ENCODE results near the gene C16orf92.
"Not testable (repeated sequence)": the region's sequence is repeated elsewhere in the genome, so short reads cannot be mapped to it uniquely, and the experiment has no call there.

C16orf92 gene

GRCh38 chr16:30009085-30009862 is 13.7 kb upstream of the C16orf92 start:
- TF ChIP-seq TAF1 (IDR thresholded peaks at IDR 0.05; ENCODE audit: borderline replicate concordance, low read depth, low read length): no peak
- DNase-seq (ENCODE audit: insufficient read length) (no peak), FAIRE-seq (no peak)

- no peak for FAIRE-seq
- TF ChIP-seq TAF1 (IDR thresholded peaks at IDR 0.05; ENCODE audit: borderline replicate concordance, low read depth, low read length) (no peak), POLR2AphosphoS5 (IDR thresholded peaks at IDR 0.05; ENCODE audit: low read depth, low read length) (no peak), POLR2A (IDR thresholded peaks at IDR 0.05; ENCODE audit: low read depth, low read length) (no peak)
- no peak for DNase-seq (ENCODE audit: insufficient read length)
Measured at GRCh38 chr16:30009990-30010843, 12.8 kb upstream of the C16orf92 start.

- TF ChIP-seq POLR2A (IDR thresholded peaks at IDR 0.05; ENCODE audit: low read depth, low read length) (no peak), TAF1 (IDR thresholded peaks at IDR 0.05; ENCODE audit: borderline replicate concordance, low read depth, low read length) (no peak), POLR2AphosphoS5 (IDR thresholded peaks at IDR 0.05; ENCODE audit: low read depth, low read length) (no peak)
- no peak for FAIRE-seq
- no peak for DNase-seq (ENCODE audit: insufficient read length)
Measured at GRCh38 chr16:30010844-30011713, 11.9 kb upstream of the C16orf92 start, which contains the start of gene DOC2A. DOC2A (minus strand) TSS chr16:30011027; CDS start chr16:30010222, 805 bp downstream.

- no peak for FAIRE-seq
Measured at GRCh38 chr16:30011714-30012504, 11.1 kb upstream of the C16orf92 start.

GRCh38 chr16:30012598-30012997 is 10.4 kb upstream of the C16orf92 start:
- not testable (repeated sequence) for FAIRE-seq; DNase-seq (ENCODE audit: insufficient read length)

More at GRCh38 chr16:30011714-30012504, 11.1 kb upstream of the C16orf92 start:
- TF ChIP-seq POLR2AphosphoS5 (IDR thresholded peaks at IDR 0.05; ENCODE audit: low read depth, low read length): no peak
- no peak for TF ChIP-seq POLR2A (IDR thresholded peaks at IDR 0.05; ENCODE audit: low read depth, low read length)
- no peak for TF ChIP-seq TAF1 (IDR thresholded peaks at IDR 0.05; ENCODE audit: borderline replicate concordance, low read depth, low read length)
- DNase-seq (ENCODE audit: insufficient read length): no peak

- FAIRE-seq; DNase-seq (ENCODE audit: insufficient read length): not testable (repeated sequence)
Measured at GRCh38 chr16:30015450-30015849, 7.5 kb upstream of the C16orf92 start.

- DNase-seq (ENCODE audit: insufficient read length): no peak
- TF ChIP-seq POLR2A (IDR thresholded peaks at IDR 0.05; ENCODE audit: low read depth, low read length) (no peak), TAF1 (IDR thresholded peaks at IDR 0.05; ENCODE audit: borderline replicate concordance, low read depth, low read length) (no peak), POLR2AphosphoS5 (IDR thresholded peaks at IDR 0.05; ENCODE audit: low read depth, low read length) (no peak)
- FAIRE-seq: no peak
Measured at GRCh38 chr16:30016555-30017276, 6.3 kb upstream of the C16orf92 start.

- no peak for TF ChIP-seq POLR2AphosphoS5 (IDR thresholded peaks at IDR 0.05; ENCODE audit: low read depth, low read length)
- TF ChIP-seq TAF1 (IDR thresholded peaks at IDR 0.05; ENCODE audit: borderline replicate concordance, low read depth, low read length): no peak
- no peak for TF ChIP-seq POLR2A (IDR thresholded peaks at IDR 0.05; ENCODE audit: low read depth, low read length)
- DNase-seq (ENCODE audit: insufficient read length) (no peak), FAIRE-seq (no peak)
Measured at GRCh38 chr16:30017277-30017656, 5.7 kb upstream of the C16orf92 start.

GRCh38 chr16:30017937-30018336 is 5.1 kb upstream of the C16orf92 start:
- DNase-seq (ENCODE audit: insufficient read length); FAIRE-seq: not testable (repeated sequence)

GRCh38 chr16:30018731-30019158 is 4.3 kb upstream of the C16orf92 start:
- DNase-seq (ENCODE audit: insufficient read length): no peak
- TF ChIP-seq POLR2AphosphoS5 (IDR thresholded peaks at IDR 0.05; ENCODE audit: low read depth, low read length): no peak
- TF ChIP-seq TAF1 (IDR thresholded peaks at IDR 0.05; ENCODE audit: borderline replicate concordance, low read depth, low read length): no peak
- no peak for TF ChIP-seq POLR2A (IDR thresholded peaks at IDR 0.05; ENCODE audit: low read depth, low read length)
- FAIRE-seq: no peak

Measured in GM12892 (cell line).